Neural cell (in vitro differentiated cells): ENCODE measurements around the gene PTPN7. TPM values are rescaled to one million over a fixed set of nuclear protein-coding genes. Genes with fewer than 3 reads are reported as not detected.

Experiments
- H2AFZ ChIP-seq: fragments of 200-600, 300-800 bp; sonication (generic), shearing (Covaris generic); 2 replicates; pipeline ENCODE4 v1.6.0; 2014; ENCODE audit warnings: low read depth, mild to moderate bottlenecking, antibody characterized with exemption, low read length, moderate library complexity
- H3F3A ChIP-seq: fragments of 200-600 bp; shearing (Covaris generic); 2 replicates; pipeline ENCODE4 v1.6.1; 2016; ENCODE audit warnings: mild to moderate bottlenecking, moderate library complexity, mixed read lengths, antibody characterized with exemption, low read length; ENCODE audit not compliant: insufficient read depth, poor library complexity, severe bottlenecking
- H3K27ac ChIP-seq: fragments of 200-600, 300-800 bp; sonication (generic), shearing (Covaris generic); 2 replicates; pipeline ENCODE4 v1.5.1; 2014; ENCODE audit warnings: mild to moderate bottlenecking, low read length, moderate library complexity
- H3K27me3 ChIP-seq: fragments of 300-800, 200-600 bp; sonication (generic), shearing (Covaris generic); 2 replicates; pipeline ENCODE4 v1.6.0; 2014; ENCODE audit warnings: mild to moderate bottlenecking, low read depth, low read length, moderate library complexity; ENCODE audit not compliant: insufficient read depth
- H3K36me3 ChIP-seq: fragments of 300-800, 200-600 bp; sonication (generic), shearing (Covaris generic); 2 replicates; pipeline ENCODE4 v1.5.1; 2014; ENCODE audit warnings: mild to moderate bottlenecking, antibody characterized with exemption, low read length, moderate library complexity; ENCODE audit not compliant: insufficient read depth
- H3K4me2 ChIP-seq: fragments of 300-800, 200-600 bp; sonication (generic), shearing (Covaris generic); 2 replicates; pipeline ENCODE4 v1.6.0; 2014; ENCODE audit warnings: mild to moderate bottlenecking, low read length
- H3K4me3 ChIP-seq: fragments of 300-800, 200-600 bp; sonication (generic), shearing (Covaris generic); 2 replicates; pipeline ENCODE4 v1.5.1; 2014; ENCODE audit warnings: mild to moderate bottlenecking, low read length, moderate library complexity
- H3K79me2 ChIP-seq: fragments of 200-600 bp; shearing (Covaris generic); replicated peaks from 2 replicates; pipeline ENCODE4 v1.6.0; 2014; ENCODE audit warnings: mild to moderate bottlenecking, low read length, moderate library complexity; ENCODE audit not compliant: insufficient read depth
- H3K9ac ChIP-seq: fragments of 300-800, 200-600 bp; sonication (generic), shearing (Covaris generic); 2 replicates; pipeline ENCODE4 v1.6.1; 2016; ENCODE audit warnings: mild to moderate bottlenecking, low read length, mixed read lengths
- H3K9me2 ChIP-seq: fragments of 200-600 bp; shearing (Covaris generic); 2 replicates; pipeline ENCODE4 v1.6.1; 2016; ENCODE audit warnings: mild to moderate bottlenecking, low read length, mixed read lengths; ENCODE audit not compliant: insufficient read depth
- H3K9me3 ChIP-seq: fragments of 200-600, 300-800 bp; sonication (generic), shearing (Covaris generic); 2 replicates; pipeline ENCODE4 v1.6.1; 2016; ENCODE audit warnings: mild to moderate bottlenecking, mixed run types, low read length, moderate library complexity, mixed read lengths
- H4K20me1 ChIP-seq: fragments of 200-600 bp; shearing (Covaris generic); 2 replicates; pipeline ENCODE4 v1.6.1; 2016; ENCODE audit warnings: mild to moderate bottlenecking, mixed run types; ENCODE audit not compliant: insufficient read depth
- EP300 ChIP-seq: fragments of 450-650 bp; conservative IDR thresholded peaks from 2 replicates; pipeline ENCODE4 v1.6.1; 2014; ENCODE audit warnings: antibody characterized with exemption, mild to moderate bottlenecking, moderate library complexity; ENCODE audit not compliant: poor library complexity, severe bottlenecking
- EZH2 ChIP-seq: fragments of 200-600, 300-800 bp; shearing (Covaris generic), sonication (generic); IDR thresholded peaks from 2 replicates; pipeline ENCODE4 v1.6.1; 2014; ENCODE audit warnings: antibody characterized with exemption, low read length, borderline replicate concordance, mild to moderate bottlenecking; ENCODE audit not compliant: insufficient read depth, poor library complexity, severe bottlenecking
- MXI1 ChIP-seq: fragments of 450-650 bp; conservative IDR thresholded peaks from 2 replicates; pipeline ENCODE4 v1.6.1; 2014; ENCODE audit warnings: antibody characterized with exemption, mild to moderate bottlenecking; ENCODE audit not compliant: poor library complexity, severe bottlenecking
- POLR2AphosphoS5 ChIP-seq: IDR thresholded peaks from 2 replicates; pipeline ENCODE4 v1.6.1; 2012
- RAD21 ChIP-seq: fragments of 450-650 bp; conservative IDR thresholded peaks from 2 replicates; pipeline ENCODE4 v1.6.1; 2014; ENCODE audit warnings: antibody characterized with exemption, mild to moderate bottlenecking, moderate library complexity
- REST ChIP-seq: IDR thresholded peaks from 2 replicates; pipeline ENCODE4 v1.6.1; 2012; ENCODE audit warnings: borderline replicate concordance
- SMC3 ChIP-seq: fragments of 450-650 bp; conservative IDR thresholded peaks from 2 replicates; pipeline ENCODE4 v1.6.1; 2014; ENCODE audit warnings: antibody characterized with exemption, mild to moderate bottlenecking, moderate library complexity; ENCODE audit not compliant: poor library complexity
- polyA plus RNA-seq: library from polyadenylated mRNA; depleted of rRNA; stranded (reverse); fragments of >200 nt; gene quantifications from 2 replicates; pipeline ENCODE4 v1.2.3, GENCODE V29; 2014
- TF ChIP-seq, protein P1 (sequence below): fragments of 450-650 bp; IDR thresholded peaks from 2 replicates; pipeline ENCODE4 v1.5.1; 2014; ENCODE audit warnings: antibody characterized with exemption, mild to moderate bottlenecking, moderate library complexity; ENCODE audit not compliant: poor library complexity, severe bottlenecking

The PTPN7 gene
- polyA plus RNA-seq, 1 donor from 2014 or later: 2.1 TPM

GRCh38 chr1:202165942-202166843 is 5.8 kb upstream of the PTPN7 start:
- no peak overlapping the region for H3K27ac ChIP-seq
- H2AFZ ChIP-seq: no peak overlapping the region
- no peak overlapping the region for H3K4me3 ChIP-seq

GRCh38 chr1:202165267-202165941 is 5.0 kb upstream of the PTPN7 start:
- Histone ChIP-seq H3K79me2 (no peaks in the 10 kb centered on the region), H3F3A (no peaks in the 10 kb centered on the region), H3K9me2 (no peaks in the 10 kb centered on the region), H2AFZ (no peak overlapping the region), H3K9me3 (no peaks in the 10 kb centered on the region), H3K9ac (no peak overlapping the region), H3K36me3 (no peaks in the 10 kb centered on the region), H3K4me3 (no peak overlapping the region), H3K27ac (no peak overlapping the region), H4K20me1 (no peaks in the 10 kb centered on the region), H3K27me3 (no peaks in the 10 kb centered on the region), H3K4me2 (no peak overlapping the region)
- TF ChIP-seq SMC3: no peak
- TF ChIP-seq REST: no peak
- TF ChIP-seq, protein P1, sequence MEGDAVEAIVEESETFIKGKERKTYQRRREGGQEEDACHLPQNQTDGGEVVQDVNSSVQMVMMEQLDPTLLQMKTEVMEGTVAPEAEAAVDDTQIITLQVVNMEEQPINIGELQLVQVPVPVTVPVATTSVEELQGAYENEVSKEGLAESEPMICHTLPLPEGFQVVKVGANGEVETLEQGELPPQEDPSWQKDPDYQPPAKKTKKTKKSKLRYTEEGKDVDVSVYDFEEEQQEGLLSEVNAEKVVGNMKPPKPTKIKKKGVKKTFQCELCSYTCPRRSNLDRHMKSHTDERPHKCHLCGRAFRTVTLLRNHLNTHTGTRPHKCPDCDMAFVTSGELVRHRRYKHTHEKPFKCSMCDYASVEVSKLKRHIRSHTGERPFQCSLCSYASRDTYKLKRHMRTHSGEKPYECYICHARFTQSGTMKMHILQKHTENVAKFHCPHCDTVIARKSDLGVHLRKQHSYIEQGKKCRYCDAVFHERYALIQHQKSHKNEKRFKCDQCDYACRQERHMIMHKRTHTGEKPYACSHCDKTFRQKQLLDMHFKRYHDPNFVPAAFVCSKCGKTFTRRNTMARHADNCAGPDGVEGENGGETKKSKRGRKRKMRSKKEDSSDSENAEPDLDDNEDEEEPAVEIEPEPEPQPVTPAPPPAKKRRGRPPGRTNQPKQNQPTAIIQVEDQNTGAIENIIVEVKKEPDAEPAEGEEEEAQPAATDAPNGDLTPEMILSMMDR: no peak
- TF ChIP-seq MXI1: no peak
- TF ChIP-seq EP300: no peak

More at GRCh38 chr1:202165942-202166843, 5.8 kb upstream of the PTPN7 start:
- Histone ChIP-seq H3K4me2 (no peak overlapping the region), H3F3A (no peaks in the 10 kb centered on the region), H3K36me3 (no peaks in the 10 kb centered on the region), H3K27me3 (no peaks in the 10 kb centered on the region), H3K9me3 (no peaks in the 10 kb centered on the region), H4K20me1 (no peaks in the 10 kb centered on the region), H3K79me2 (no peaks in the 10 kb centered on the region), H3K9ac (no peak overlapping the region), H3K9me2 (no peaks in the 10 kb centered on the region)
- TF ChIP-seq POLR2AphosphoS5: no peak
- TF ChIP-seq RAD21: no peak
- TF ChIP-seq REST: no peak
- TF ChIP-seq, protein P1: no peak
- TF ChIP-seq EZH2: no peak
- no peak for TF ChIP-seq EP300
- no peak for TF ChIP-seq MXI1
